HG02642 (cell line): ENCODE data around the gene NR4A3.
A peak's percentile ranks its signal among the peaks of the same experiment; 100 is the strongest.
"Not testable (repeated sequence)": the region's sequence is repeated elsewhere in the genome, so short reads cannot be mapped to it uniquely, and the experiment has no call there.

Experiments used
- ATAC-seq: cut with Tn5 transposase; IDR thresholded peaks from one replicate; pipeline ENCODE4 v1.9.1; 2021; ENCODE audit warnings: mild to moderate bottlenecking; ENCODE audit not compliant: unreplicated experiment, poor library complexity

Gene NR4A3

GRCh38 chr9:99821396-99822108, at the start of gene NR4A3:
Gene NR4A3, plus strand, starts transcription at chr9:99821885. Its CDS starts 6,158 bp downstream, at chr9:99828043.
- peak; percentile 43 for ATAC-seq

- no peak for ATAC-seq
Measured at GRCh38 chr9:99773468-99774138, 48.1 kb upstream of the NR4A3 start.

- ATAC-seq = no peak
Measured at GRCh38 chr9:99778308-99778707, 43.4 kb upstream of the NR4A3 start.

- ATAC-seq = no peak
Measured at GRCh38 chr9:99778836-99779235, 42.8 kb upstream of the NR4A3 start.

DNA sequence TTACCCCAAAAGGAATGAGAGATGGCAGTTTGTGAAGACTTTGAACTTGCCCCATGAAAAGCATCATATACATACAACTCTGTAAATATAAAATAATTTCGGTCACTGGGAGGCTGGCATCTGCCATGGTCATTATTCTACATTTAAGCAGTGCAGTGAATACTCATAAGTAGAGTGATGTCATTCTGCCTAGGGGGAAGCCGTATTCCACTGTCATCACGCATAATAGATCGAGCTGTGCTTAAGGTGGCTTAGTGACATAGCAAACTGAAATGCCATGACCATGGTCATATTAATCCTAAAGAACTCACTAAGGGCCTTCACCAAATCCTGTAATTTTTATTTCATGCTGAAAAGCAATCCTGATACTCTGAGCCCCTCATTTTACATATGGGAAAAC, 42.4 kb upstream of the NR4A3 start:
- no peak for ATAC-seq

DNA sequence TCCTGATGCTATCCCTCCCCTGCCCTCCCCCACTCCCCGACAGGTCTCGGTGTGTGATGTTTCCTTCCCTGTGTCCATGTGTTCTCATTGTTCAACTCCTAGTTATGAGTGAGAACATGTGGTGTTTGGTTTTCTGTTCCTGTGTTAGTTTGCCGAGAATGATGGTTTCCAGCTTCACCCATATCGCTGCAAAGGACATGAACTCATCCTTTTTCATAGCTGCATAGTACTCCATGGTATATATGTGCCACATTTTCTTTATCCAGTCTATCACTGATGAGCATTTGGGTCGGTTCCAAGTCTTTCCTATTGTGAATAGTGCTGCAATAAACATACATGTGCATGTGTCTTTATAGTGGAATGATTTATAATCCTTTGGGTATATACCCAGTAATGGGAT, 39.3 kb upstream of the NR4A3 start:
- not testable (repeated sequence) for ATAC-seq

GRCh38 chr9:99782962-99783718, 38.5 kb upstream of the NR4A3 start:
- no peak for ATAC-seq

GRCh38 chr9:99783799-99784198, 37.9 kb upstream of the NR4A3 start:
- no peak for ATAC-seq

GRCh38 chr9:99785010-99785590, 36.6 kb upstream of the NR4A3 start:
- no peak for ATAC-seq

- no peak for ATAC-seq
Measured at GRCh38 chr9:99787556-99787955, 34.1 kb upstream of the NR4A3 start.

- ATAC-seq = no peak
Measured at GRCh38 chr9:99793528-99793927, 28.2 kb upstream of the NR4A3 start.

GRCh38 chr9:99796231-99796630, 25.5 kb upstream of the NR4A3 start:
- no peak for ATAC-seq

DNA sequence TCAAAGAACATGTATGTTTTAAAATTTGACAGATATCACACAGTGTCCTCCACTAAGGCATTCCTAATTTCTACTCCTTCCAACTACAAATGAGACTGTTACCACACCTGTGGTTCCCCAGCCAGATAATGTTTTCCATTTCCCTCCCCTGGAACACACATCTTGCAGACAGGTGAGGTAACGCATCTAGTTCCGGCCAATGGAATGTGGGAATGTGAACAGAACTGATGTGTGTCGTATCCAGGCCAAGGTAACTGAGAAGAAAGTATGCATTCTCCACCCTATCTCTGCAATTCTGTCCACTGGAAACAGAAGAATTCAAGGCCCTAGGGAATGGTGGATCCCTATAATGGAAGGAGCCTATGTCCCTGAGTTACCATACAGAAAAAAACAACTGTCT, 19.9 kb upstream of the NR4A3 start:
- no peak for ATAC-seq

GRCh38 chr9:99803694-99804093, 18.0 kb upstream of the NR4A3 start:
- no peak for ATAC-seq

DNA sequence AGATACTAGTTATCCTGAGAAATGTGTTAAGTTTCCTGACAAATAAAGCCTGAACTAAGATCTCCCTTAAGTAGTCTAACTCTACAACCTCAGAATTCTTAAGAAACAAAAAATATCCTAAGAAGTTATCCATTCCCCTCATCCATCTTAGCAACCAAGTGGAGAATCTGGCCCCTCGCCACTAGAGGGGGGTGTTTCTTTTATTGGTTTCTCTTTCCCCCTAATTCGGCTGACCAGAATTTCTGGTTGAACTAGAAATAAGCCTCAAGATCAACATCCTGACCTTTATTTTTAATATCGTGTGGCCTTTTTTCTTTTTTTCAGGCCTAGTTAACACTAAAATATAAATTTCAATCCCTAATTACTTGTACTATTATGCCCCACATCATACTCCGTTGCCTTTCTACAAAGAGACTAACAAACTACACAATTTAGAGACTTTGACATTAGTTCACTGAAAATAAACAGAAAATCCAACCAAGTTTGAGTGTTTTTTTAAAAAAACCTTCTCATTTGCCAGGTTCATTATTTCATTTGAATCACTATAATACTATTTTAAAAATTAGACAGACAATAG, 14.3 kb upstream of the NR4A3 start:
- peak; percentile 67 for ATAC-seq

- no peak for ATAC-seq
Measured at GRCh38 chr9:99807956-99808355, 13.7 kb upstream of the NR4A3 start.

DNA sequence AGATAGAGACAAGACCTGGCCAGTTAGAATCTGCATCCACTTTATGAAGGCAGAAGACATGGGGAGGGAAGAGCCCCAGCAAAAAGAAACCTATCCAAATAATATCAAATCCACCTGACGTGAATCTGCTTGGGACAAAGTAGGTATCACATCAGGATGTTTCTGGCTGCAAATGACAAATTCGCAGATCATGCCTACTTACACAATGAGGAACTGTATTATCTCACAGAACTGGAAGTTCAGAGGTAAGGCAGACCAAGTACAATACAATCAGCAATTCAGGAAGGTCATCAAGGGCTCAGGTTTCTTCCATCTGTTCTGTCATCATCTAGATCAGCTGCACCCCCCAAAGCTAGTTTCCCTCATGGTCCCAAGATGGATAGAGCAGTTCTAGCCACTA, 13.2 kb upstream of the NR4A3 start:
- no peak for ATAC-seq

- no peak for ATAC-seq
Measured at GRCh38 chr9:99809586-99810319, 11.9 kb upstream of the NR4A3 start.

DNA sequence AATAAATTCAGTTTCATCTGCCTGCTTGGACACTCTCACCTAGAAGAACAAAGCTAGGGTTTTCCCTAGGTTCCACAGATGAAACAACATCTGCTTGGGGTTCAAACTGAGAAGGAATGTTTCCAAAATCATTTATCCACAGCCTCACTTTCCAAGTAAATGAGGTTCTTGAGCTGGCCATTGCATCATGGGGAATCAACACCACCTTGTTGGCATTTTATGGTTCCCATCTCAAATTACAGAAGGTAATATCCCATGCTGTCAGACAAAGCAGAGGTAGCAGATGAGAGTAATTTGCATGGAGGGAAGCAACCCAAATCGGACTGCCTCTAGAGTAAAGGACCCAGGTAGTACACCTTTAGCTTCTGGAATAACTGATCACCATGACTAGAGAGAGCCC, 10.5 kb upstream of the NR4A3 start:
- ATAC-seq = no peak
